ENCODE results near the gene SNX33.

DNA sequence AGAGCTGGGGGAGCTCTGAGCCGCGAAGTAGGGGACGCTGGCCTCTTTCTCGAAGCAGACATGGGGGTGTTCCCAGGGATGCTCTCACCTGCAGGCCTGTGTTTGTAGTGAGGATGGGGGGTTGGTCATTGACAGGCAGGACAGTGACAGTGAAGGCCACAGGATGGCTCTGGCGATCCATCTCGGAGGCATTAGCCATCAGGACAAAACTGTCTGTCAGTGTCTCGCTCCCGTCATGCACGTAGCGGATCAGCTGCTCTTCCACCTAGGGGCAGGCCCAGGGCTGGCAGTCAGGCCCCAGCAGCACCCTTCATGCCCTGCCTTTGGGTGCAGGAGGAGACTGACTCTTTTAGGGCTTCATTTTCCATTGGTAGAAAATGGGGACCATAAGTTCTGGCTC, 36.9 kb downstream of the SNX33 start:
- TF ChIP-seq, protein P1, sequence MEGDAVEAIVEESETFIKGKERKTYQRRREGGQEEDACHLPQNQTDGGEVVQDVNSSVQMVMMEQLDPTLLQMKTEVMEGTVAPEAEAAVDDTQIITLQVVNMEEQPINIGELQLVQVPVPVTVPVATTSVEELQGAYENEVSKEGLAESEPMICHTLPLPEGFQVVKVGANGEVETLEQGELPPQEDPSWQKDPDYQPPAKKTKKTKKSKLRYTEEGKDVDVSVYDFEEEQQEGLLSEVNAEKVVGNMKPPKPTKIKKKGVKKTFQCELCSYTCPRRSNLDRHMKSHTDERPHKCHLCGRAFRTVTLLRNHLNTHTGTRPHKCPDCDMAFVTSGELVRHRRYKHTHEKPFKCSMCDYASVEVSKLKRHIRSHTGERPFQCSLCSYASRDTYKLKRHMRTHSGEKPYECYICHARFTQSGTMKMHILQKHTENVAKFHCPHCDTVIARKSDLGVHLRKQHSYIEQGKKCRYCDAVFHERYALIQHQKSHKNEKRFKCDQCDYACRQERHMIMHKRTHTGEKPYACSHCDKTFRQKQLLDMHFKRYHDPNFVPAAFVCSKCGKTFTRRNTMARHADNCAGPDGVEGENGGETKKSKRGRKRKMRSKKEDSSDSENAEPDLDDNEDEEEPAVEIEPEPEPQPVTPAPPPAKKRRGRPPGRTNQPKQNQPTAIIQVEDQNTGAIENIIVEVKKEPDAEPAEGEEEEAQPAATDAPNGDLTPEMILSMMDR (IDR thresholded peaks at IDR 0.05; ENCODE audit: poor library complexity), result no peak
- TF ChIP-seq EZH2 (IDR thresholded peaks at IDR 0.05; ENCODE audit: borderline replicate concordance) (no peak), EZH2phosphoT487 (IDR thresholded peaks at IDR 0.05; ENCODE audit: low read depth, severe bottlenecking, unreplicated experiment) (no peak)

Data from hepatocyte (in vitro differentiated cells).